Measurements from ENCODE around the gene HAUS2. TPM values are rescaled to one million over a fixed set of nuclear protein-coding genes. Genes with fewer than 3 reads are reported as not detected.
A peak's percentile ranks its signal among the peaks of the same experiment; 100 is the strongest.

Gene HAUS2
- total and polyA plus RNA-seq, 2 donors (not counting 3 experiments of a cell fraction or from before 2014, with no cell fraction given): 12.6 to 33.5 TPM

GRCh38 chr15:42504631-42505030, 44.0 kb upstream of the HAUS2 start:
- peak; percentile 81 for DNase-seq (ENCODE audit: low read depth, low spot score)
- H3K27me3 ChIP-seq (ENCODE audit: control insufficient read depth in 2 of 2, insufficient read depth in 2 of 2, low read length in 2 of 2): no peaks in the 10 kb centered on the region
- peaks cover 92% of the 10 kb centered on the region for H3K79me2 ChIP-seq (ENCODE audit: control insufficient read depth, insufficient read depth, low read length)
- H3K4me3 ChIP-seq (replicated peaks in 1 of 3; ENCODE audit: insufficient read depth in 1 of 3, low read depth in 1 of 3, low read length in 3 of 3): no peak overlapping the region
- no peaks in the 10 kb centered on the region for H3K36me3 ChIP-seq (ENCODE audit: control insufficient read depth in 2 of 2, extremely low read depth in 1 of 2, insufficient read depth in 2 of 2, low read length in 2 of 2)
- H4K20me1 ChIP-seq (replicated peaks; ENCODE audit: control insufficient read depth, extremely low read depth, insufficient read depth, low read length): no peaks in the 10 kb centered on the region
- H3K9ac ChIP-seq (replicated peaks; ENCODE audit: extremely low read depth, insufficient read depth, low read length): peak overlapping the region; percentile 40
- H3K9me1 ChIP-seq (replicated peaks; ENCODE audit: control insufficient read depth, extremely low read depth, insufficient read depth, low read length): no peaks in the 10 kb centered on the region
- intact Hi-C loops (cut with micrococcal nuclease): no loop called here
- H3K4me1 ChIP-seq (ENCODE audit: control insufficient read depth, extremely low read depth, insufficient read depth, low read length): peaks cover 28% of the 10 kb centered on the region
- H3K9me3 ChIP-seq (replicated peaks; ENCODE audit: control insufficient read depth, insufficient read depth, low read length): no peaks in the 10 kb centered on the region
- H3K4me2 ChIP-seq (ENCODE audit: insufficient read depth, low read length): peak overlapping the region; percentile 37
- ChIA-PET CTCF (interaction anchor here (1.1 to 1.2 kb wide), 2 partner anchors 12 to 50 kb away, joined by 3 read pairs; no protein-coding TSS in a partner anchor), POLR2A (no interaction called here)
- dilution Hi-C loops (cut with MboI; ENCODE audit: extremely low pct_ligation_motif_present, low sequenced_read_pairs): no loop called here
- no peak for TF ChIP-seq GATA2 (IDR thresholded peaks at IDR 0.05; ENCODE audit: insufficient read depth, insufficient read length, low read depth, low read length)
- no peak for TF ChIP-seq EZH2 (IDR thresholded peaks at IDR 0.05; ENCODE audit: borderline replicate concordance, low read depth, low read length, severe bottlenecking)
- no peak for TF ChIP-seq CTCF (IDR thresholded peaks at IDR 0.05; ENCODE audit: extremely low read depth in 1 of 2, insufficient read depth in 1 of 2, low read depth in 1 of 2, low read length in 2 of 2)
- no peak for TF ChIP-seq FOS (IDR thresholded peaks at IDR 0.05; ENCODE audit: borderline replicate concordance, insufficient read depth, low read length)
- no peak for TF ChIP-seq JUN (IDR thresholded peaks at IDR 0.05; ENCODE audit: borderline replicate concordance, insufficient read depth, insufficient read length, low read depth)
- TF ChIP-seq MYC (IDR thresholded peaks at IDR 0.05; ENCODE audit: low read depth, low read length): no peak
- TF ChIP-seq POLR2A (IDR thresholded peaks at IDR 0.05; ENCODE audit: low read depth, low read length): no peak
- no peak for TF ChIP-seq MAX (IDR thresholded peaks at IDR 0.05; ENCODE audit: insufficient read depth, insufficient read length)
- TF ChIP-seq POLR2AphosphoS5 (IDR thresholded peaks at IDR 0.05; ENCODE audit: insufficient read depth, low read depth, low read length): no peak
- no TSS peak for BruUV-seq (replicated peaks)
- H2AFZ ChIP-seq (ENCODE audit: low read depth, low read length): no peak overlapping the region
- peak overlapping the region; percentile 15 for H3K27ac ChIP-seq (ENCODE audit: insufficient read depth, low read depth, low read length)
- peak; percentile 35 for FAIRE-seq

All from endothelial cell of umbilical vein (primary cell).